CD4-positive, alpha-beta T cell treated with Interleukin-6 for 4 hours (primary cell): ENCODE data around the gene MRRF.
"Not testable (repeated sequence)": the region's sequence is repeated elsewhere in the genome, so short reads cannot be mapped to it uniquely, and the experiment has no call there.

Experiments used
- DNase-seq: peaks from one replicate; pipeline ENCODE4 v3.0.0-alpha.2; 2020; ENCODE audit warnings: mixed read lengths

Gene MRRF

DNA sequence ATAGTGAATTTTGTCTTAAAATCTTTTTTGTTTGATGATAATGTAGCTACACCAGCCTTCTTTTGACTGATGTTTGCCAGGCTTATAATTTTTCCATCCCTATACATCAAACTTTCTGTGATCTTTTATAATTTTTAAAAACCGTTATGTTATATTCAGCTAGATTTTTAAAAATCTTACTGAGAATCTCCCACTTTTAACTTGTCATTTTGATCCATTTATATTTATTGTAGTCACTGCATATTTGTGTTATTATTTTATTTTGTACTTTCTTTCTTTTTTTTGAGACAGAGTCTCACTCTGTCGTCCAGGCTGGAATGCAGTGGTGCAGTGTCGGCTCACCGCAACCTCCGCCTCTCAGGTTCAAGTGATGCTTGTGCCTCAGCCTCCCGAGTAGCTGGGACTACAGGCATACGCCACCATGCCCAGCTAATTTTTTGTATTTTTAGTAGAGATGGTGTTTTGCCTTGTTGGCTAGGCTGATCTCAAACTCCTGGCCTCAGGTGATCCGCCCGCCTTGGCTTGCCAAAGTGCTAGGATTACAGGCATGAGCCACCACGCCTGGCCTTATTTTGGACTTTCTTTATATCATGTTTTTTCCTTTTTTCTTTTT, 12.7 kb downstream of the MRRF start:
- DNase-seq, result no peak

DNA sequence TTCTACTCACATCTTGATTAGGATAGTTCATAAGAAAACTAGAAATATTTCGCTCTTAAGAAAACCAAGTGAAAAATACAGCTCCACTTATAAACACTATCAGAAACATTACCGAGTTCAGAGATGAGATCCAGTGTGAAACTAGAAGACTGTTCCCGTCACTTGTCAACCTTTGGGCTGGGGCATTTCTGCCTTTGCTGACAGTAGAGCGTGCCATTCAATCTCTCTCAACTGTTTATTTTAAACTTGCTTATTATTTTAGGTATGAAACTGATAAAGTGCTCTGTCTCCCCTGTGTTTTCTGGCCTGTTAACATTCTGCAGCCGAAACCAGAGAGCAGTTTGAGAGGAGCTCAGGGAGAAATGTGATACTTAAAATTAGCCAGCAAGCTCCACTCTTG, 16.7 kb downstream of the MRRF start:
- no peak for DNase-seq

DNA sequence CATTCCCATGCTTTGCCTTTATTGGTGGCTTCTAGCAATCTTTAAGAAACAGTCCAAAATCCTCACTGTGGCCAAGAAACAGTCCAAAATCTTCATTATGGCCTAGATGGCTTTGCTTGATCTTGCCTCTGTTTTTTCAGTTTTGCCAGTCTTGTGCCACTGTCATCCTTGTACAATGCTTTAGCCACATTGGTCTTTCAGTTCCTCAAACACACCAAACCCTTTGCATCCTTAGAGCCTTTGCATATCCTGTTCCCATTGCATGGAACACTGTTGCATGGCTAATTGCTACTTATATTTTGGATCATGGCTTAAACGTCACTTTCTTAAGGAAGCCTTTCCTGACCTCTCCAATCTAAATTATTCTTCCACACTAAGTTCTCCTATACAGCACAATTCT, 22.1 kb downstream of the MRRF start:
- DNase-seq, result no peak

DNA sequence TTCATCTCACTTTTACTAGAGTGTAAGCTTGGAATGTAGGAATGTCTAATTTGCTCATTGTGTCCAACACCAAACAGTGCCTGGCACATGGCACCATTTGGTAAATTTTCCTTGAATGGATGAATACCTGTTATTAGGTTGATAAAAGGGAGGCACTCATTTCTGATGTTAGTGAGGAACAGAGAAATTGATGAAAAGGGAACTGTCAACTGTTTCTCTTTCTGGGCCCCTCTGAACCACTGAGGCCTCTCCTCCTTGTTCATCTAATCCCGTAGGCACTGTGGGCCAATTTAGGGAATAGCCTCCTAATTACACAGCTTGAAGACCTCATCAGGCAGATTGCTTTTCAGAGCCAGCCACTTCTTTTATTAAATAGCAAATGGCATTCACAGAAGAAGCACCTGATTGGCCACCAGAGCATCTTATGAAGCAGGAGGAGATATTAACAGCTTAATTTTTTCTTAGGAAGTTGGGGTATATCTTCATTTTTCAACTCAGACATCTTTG, 22.6 kb downstream of the MRRF start:
- DNase-seq, result no peak

DNA sequence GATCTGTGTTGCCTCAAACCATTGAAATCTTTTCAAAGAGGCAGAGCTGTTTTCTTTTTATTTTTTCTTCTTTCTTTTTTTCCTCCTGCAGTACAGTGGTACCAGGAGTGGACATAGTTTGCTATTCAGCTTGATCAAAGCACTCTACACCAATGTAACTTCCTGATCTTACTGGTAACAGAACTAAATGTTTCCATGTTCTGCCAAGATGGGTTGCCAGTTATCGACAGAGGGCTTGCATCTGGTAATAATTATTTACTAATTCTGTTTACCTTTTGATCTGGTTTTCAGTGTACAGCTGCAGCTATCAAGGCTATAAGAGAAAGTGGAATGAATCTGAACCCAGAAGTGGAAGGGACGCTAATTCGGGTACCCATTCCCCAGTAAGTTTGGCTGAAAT, 26.8 kb downstream of the MRRF start:
- DNase-seq, result no peak

DNA sequence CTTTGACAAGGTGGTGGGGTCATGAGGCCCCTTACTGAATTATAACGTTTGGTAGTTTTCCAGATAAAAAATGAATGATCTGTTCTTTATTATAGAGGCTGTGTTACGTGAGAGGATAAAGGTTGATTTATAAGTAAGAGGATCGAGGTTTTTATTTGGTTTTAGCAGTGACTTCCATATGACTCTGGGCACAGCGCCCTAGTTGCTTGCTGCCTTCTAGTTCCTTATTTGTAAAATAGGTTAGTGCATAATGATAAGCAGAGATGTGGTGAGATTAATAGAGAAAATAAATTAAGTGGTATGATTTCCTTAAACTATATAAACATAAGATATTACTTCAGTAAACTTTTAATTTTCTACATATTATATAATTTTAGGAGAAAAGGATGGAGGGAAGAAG, 29.8 kb downstream of the MRRF start:
- no peak for DNase-seq

DNA sequence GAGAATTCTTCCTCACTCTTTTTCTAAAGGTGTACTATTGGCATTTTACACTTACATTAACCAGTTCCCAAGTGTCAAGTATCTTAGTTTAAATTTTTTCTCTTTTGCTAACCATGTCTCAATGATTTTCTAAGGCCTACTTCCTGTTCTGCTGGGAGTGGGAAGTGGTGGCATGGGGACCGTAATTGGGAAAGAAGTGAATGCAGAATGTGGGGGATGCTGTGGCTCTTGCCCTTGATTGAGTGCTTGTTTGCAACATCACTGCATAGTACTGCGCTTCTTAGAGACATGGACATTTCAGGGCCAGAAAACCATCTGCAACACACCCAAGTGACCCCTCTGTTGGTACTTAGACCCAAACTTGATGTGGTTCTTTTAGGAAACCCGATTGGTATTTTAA, 32.8 kb downstream of the MRRF start:
- DNase-seq, result no peak

DNA sequence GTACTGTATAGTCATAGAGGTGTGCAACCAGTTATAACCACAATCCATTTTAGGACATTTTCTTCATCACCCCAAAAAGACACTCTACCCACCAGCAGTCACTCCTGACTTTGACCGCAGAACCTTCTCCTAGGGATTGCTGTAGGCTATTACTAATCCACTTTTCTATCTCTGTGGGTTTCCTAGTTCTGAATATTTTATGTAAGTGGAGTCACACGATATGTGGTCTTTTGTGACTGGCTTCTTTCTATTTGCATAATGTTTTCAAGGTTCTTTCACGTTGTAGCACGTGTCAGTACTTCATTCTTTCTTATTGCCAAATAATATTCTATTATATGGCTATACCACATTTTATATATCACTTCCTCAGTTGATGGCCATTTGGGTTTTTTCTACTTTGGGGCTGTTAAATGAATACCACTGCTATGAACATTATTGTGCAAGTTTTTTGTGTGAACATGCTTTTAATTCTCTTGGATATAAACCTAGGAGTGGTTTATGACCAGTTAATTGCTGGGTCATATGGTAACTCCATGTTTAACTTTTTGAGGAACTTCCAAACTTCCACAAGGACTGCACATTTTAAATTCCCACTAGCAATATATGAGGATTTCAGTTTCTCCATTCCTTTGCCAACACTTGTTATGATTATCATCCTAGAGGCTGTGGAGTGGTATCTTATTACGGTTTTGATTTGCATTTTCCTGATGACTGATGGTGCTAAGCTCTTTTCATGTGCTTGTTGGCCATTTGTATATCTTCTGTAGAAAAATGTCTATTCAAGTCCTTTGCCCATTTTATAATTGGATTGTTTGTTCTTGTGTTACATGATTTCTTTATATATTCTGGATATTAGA, 37.8 kb downstream of the MRRF start:
- no peak for DNase-seq

DNA sequence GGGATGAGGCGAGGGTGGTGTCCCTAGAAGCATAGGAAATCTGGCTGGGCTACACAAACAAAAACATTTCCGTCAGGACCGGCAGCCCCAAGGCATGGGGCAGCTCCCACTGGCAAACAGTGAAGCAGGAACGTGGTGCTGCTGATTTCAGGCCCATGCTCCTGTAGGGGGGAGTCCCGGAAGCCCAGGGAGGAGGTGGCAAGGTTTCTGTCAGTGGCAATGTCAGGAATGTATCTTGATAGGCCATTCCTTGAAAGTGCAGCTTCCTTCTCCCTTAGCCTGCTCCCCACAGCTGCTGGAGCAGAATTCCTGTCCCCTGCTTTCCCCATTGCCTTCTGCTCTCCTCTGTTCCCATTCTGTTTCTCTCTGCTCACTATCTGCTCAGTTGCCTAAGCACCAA, 42.4 kb downstream of the MRRF start:
- no peak for DNase-seq

DNA sequence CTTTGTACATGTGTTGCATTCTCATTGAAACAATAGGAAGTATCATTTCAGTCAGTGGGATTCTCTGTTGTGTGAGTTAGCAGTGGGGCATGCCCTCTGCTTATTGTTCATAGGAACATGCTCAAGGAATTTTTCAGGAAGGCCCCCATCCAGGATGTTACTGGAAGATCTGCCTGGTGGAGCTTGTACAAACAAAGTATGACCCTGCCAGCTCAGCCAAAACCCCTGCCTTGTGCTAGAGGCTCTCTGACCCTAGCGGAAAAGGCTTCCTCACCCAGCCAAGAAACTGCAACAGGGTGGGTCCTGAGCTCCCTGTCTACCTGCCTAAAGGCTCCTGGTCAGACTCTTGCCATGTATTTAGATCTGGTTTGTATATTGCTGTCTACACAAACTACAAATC, 43.2 kb downstream of the MRRF start:
- no peak for DNase-seq

DNA sequence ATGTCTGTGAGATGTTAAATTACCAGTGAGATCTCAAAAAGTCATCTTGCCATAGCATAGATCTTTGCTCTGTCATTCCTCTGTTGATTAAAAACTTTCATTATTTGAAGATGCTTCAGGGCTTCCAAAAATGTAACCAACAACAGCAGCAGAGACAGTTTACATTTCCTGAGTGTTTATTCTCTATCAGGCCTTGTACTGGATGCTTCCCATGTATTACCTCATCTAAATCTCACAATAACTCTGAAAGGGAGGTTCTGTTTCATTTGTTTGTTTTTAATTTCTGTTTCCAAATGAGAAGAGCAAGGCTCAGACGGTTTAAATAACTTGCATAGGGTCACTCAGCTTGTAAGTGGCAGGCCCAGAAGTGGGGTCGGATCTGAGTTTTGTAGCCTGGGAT, 45.2 kb downstream of the MRRF start:
- no peak for DNase-seq

DNA sequence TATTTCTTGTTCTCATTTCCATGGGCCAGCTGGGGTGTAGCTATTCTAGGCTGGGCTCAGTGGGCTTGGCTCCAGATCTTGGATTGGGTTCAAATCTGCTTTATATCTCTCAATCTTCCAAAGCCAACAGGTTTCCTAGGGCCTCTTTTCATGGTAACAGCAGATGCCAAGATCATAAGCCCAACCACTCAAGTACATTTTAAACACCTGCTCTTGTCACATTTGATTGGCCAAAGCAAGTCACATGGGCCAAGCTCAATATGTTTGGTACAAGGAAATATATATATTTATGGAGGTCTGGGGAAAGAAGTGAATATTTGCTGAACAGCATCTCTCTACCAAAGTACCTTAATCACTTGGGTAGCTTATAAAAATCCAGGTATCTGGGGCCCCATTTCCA, 49.5 kb downstream of the MRRF start:
- DNase-seq, result no peak

DNA sequence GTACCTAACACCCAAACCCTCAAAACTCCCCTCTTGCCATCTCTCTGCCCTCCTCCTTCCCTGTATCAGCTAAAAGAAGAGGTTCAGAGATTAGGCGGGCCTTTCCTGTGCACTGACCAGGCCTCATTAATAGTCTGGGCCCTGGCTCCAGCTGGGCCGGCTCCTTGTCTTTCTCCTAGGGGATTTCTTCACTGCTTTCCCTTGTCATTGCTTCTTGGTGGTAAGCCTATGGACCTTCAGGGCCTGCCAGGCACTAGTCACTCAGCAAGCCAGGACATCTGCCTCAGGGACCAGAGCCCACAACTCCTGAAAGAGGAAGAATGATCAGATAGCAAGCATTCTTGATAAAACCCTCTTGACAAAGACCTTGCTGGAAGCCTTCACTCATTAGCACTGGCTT, 50.9 kb downstream of the MRRF start:
- DNase-seq, result no peak

DNA sequence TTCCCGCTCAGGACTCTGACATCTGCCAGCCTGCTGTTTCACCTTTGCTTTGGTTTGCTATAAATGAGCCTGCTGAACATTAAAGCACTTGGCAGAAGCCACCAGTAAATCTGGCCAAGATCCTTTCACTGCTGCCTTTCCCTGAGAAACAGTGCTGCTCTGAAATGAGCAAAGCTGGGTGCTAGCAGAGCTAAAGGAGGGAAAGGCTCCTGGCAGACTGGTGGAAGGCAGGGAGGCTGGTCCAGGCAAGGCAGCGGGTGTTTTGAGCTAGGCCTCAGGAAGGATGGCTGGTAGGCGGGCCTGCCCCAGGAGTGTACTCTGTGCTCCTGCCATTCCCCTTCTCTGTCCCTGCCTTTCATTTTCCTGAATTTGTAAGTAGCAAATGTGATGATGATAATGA, 53.6 kb downstream of the MRRF start:
- no peak for DNase-seq

DNA sequence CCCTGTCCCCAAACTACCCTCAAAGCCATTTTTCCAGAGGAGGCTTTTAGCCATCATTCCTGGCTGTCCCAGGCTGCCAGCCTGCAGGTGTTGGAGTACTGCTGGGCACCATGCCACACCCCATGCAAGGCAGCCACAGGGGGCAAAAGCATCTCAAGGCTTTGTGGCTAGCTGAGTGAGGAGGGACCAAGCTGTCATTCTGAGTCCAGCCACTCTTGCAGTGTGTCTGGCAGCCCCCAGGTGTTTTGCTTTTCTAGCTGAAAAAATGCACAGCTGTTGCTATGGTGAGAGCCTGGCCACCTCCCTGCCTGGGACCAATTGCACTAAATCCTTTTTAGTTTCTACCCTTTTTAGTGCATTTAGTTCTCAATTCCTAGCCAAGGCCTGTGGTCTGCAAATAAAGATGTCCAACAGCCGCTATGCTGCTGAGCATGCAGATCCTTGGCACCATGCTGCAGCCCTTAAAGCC, 55.8 kb downstream of the MRRF start:
- no peak for DNase-seq

DNA sequence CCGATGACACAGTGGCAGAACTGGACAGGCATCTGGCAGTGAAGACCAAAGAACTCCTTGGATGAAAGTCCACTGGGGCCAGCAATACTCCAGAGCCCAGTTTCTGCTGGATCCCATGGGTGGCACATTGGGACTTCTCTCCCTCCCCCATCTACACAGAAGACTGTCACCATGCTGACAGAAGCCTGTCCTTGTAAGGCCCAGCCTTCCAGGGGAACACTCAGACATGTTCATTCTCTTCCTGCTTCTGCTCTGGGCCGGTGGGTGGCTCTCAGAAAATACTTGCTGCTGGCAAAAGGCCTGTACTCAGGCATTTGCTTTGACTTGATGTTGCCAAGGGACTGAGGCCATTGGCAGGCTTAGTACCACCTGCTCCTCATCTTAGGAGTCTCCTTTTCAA, 57.9 kb downstream of the MRRF start:
- no peak for DNase-seq

DNA sequence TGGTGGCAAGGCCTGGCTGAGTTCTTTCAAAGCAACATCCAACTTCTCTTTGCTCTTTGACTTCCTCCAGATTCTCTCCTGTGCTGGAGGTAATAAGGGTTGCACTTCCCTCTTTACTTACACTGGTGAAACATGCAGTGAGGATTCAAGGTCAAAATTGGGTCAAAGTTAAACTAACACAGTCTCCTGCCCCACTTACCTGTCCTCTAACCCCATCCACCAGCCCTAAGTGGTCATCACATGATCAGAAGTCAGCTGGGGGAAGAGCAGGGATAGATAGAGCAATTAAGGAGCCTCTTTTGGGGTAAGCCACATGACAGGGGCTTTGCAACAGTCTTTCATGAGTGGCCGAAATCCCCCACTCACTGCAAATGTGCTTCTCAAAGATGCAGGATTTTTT, 60.0 kb downstream of the MRRF start:
- not testable (repeated sequence) for DNase-seq

DNA sequence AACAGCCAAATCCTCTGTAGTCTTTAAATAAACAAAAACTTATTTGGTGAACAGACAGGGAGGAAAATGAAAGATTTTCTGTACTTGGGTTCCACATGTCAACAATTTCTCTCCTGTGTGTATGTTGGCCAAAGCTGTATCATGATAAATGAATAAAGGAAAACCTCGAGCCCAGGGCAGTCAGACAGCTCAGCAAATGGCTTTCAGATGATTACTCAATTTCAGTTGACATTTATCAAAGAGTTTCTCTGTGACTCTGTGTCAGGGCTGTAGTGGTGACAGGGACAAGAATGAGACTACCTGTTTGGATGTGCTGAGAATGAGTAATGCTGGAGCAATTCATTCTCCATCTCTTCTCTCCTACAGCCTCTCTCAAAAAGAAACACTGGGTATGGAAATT, 60.4 kb downstream of the MRRF start:
- DNase-seq, result no peak

DNA sequence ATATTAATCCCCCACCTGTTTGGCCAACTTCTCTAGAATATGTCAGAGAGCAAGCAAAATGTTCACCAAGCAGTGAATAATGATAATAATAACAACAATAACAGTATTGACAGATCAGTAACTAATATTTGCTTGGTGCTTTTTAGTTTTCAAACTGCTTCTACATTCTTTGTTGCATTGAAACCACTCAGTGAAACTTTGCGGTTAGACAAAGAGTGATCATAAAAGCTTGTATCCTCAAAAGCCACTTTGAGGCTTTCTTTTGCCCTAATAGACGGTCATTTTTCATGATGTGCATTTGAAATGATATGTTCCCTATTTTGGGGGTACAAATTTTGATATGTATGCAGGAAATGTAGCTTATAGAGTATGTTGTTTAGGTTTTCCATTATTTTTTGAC, 62.5 kb downstream of the MRRF start:
- no peak for DNase-seq

DNA sequence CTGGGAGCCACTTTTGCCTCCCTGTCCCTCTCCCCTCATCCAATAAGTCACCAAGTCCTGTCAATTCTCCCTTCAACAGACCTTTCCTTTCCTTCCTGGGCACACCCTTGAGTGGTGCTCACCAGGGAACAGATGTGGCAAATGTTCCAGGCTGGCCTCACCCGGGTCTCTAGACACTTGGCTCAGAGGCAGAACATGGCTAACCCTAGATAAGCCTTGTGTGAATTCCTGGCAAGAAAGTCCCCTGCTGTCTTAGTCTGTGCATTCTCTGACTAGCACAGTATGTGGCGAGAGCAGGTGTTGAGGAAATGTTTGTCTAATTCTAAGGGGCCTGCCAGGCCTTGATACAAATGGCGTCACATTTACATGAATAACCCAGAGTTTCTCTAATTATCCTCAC, 64.9 kb downstream of the MRRF start:
- DNase-seq, result no peak

DNA sequence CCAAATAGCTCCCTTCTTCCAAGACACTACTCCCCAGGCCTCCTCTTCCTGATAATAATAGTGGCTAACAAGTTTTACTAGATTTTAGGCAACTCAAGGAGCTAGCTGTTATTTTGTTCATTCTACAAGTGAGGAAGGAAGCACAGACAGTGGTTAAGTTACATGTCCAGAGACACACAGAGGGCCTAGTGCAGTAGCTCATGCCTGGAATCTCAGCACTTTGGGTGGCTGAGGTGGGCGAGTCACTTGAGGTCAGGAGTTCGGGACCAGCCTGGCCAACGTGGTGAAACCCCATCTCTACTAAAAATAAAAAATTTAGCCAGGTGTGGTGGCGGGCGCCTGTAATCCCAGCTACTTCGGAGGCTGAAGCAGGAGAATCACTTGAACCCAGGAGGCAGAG, 65.8 kb downstream of the MRRF start:
- DNase-seq, result not testable (repeated sequence)

DNA sequence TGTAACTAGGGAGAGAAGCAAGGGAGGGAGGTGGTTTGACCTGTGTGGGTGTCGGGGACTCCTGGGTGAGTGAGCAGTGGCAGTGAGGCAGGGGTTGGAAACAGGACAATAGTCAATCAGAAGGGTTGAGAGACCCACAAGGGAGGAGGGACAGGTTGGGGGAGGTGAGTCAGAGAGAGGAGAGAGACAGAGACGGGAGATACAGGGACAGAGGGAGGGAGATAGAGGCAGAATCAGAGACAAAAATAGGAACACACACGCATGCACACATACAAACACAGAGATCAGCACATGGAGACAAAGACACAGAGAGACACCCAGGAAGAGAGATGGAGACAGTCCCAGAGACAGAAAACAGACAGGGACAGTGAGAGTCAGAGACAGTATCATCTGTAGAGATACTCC, 66.8 kb downstream of the MRRF start:
- no peak for DNase-seq

DNA sequence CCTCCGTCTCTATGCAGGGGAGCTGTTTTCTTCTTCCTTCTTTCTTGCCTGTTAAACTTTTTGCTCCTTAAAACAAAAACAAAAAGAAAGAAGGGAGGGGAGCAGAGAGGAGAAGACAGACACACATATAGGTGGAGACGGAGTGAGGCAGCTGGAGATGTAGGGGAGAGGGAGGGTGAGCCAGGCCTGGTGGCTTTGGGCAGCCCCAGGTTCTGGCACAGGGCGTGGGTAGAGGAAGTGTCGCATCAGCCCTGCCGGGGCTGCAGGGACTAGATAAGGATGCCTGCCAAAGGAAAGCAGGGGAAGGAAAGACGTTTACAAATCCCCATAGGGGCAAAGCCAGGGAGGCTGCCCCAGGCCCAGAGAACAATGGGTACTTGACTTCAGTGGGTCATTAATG, 67.4 kb downstream of the MRRF start:
- DNase-seq, result no peak

DNA sequence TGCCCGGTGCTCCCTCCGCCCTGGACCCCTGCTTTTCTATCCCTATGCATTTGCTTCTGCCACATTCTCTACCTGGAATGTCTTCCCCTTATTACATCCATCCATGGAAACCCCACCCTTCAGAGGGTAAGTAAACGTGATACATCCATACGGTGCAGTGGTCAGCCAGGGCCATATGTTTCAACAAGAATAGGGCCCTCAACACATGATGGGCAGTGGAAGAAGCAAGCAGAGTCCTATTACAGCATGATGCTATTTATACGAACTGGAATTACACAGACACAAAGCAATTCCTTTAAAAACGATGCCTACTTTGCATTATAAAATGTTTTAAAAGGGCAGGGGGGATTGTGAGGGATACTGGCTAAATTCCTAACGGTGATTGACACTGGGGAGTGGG, 68.0 kb downstream of the MRRF start:
- DNase-seq, result no peak
